ENCODE measurements around the gene PARD3.

- TF ChIP-seq, protein P1, sequence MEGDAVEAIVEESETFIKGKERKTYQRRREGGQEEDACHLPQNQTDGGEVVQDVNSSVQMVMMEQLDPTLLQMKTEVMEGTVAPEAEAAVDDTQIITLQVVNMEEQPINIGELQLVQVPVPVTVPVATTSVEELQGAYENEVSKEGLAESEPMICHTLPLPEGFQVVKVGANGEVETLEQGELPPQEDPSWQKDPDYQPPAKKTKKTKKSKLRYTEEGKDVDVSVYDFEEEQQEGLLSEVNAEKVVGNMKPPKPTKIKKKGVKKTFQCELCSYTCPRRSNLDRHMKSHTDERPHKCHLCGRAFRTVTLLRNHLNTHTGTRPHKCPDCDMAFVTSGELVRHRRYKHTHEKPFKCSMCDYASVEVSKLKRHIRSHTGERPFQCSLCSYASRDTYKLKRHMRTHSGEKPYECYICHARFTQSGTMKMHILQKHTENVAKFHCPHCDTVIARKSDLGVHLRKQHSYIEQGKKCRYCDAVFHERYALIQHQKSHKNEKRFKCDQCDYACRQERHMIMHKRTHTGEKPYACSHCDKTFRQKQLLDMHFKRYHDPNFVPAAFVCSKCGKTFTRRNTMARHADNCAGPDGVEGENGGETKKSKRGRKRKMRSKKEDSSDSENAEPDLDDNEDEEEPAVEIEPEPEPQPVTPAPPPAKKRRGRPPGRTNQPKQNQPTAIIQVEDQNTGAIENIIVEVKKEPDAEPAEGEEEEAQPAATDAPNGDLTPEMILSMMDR (IDR thresholded peaks at IDR 0.05), result no peak
- no peak for TF ChIP-seq POLR2A (IDR thresholded peaks at IDR 0.05; ENCODE audit: low read depth)
These were observed 454.1 kb downstream of the PARD3 start for GRCh38 chr10:34360984-34361383.
